HG03558 (cell line): ENCODE measurements around the gene DRAP1.

Source experiments
- ATAC-seq: cut with Tn5 transposase; IDR thresholded peaks from one replicate; pipeline ENCODE4 v1.9.1; 2021; ENCODE audit warnings: moderate number of reproducible peaks; ENCODE audit not compliant: unreplicated experiment; ENCODE audit errors: extremely low read depth

Gene DRAP1

GRCh38 chr11:65919141-65919572 is at the start of gene DRAP1:
Gene DRAP1, plus strand, starts transcription at chr11:65919426. Its CDS starts 76 bp downstream, at chr11:65919502.
- ATAC-seq, result peak; percentile 63

- ATAC-seq, result no peak
Measured at GRCh38 chr11:65869643-65870306, 49.5 kb upstream of the DRAP1 start.

- no peak for ATAC-seq
Measured at GRCh38 chr11:65870307-65870658, 48.9 kb upstream of the DRAP1 start.

GRCh38 chr11:65870706-65871681 is 48.2 kb upstream of the DRAP1 start:
- ATAC-seq, result no peak

GRCh38 chr11:65871811-65872548 is 47.2 kb upstream of the DRAP1 start:
- ATAC-seq, result no peak

GRCh38 chr11:65872586-65873317 is 46.5 kb upstream of the DRAP1 start, which contains the start of gene EFEMP2:
Gene EFEMP2, minus strand, starts transcription at chr11:65872800. Its CDS starts 446 bp downstream, at chr11:65872354.
- ATAC-seq, result no peak

GRCh38 chr11:65873318-65874156 is 45.7 kb upstream of the DRAP1 start:
- ATAC-seq, result peak; percentile 71

- no peak for ATAC-seq
Measured at GRCh38 chr11:65879617-65880016, 39.6 kb upstream of the DRAP1 start, which contains the start of gene CTSW. Gene CTSW, plus strand, starts transcription at chr11:65879837. Its CDS starts 18 bp downstream, at chr11:65879855.

GRCh38 chr11:65880027-65880426 is 39.2 kb upstream of the DRAP1 start:
- ATAC-seq, result no peak

GRCh38 chr11:65880844-65881421 is 38.3 kb upstream of the DRAP1 start:
- ATAC-seq, result no peak

GRCh38 chr11:65882120-65883057 is 36.8 kb upstream of the DRAP1 start:
- no peak for ATAC-seq

GRCh38 chr11:65883058-65883761 is 36.0 kb upstream of the DRAP1 start:
- no peak for ATAC-seq

- no peak for ATAC-seq
Measured at GRCh38 chr11:65883786-65884715, 35.2 kb upstream of the DRAP1 start.

- no peak for ATAC-seq
Measured at GRCh38 chr11:65884716-65885092, 34.5 kb upstream of the DRAP1 start.

GRCh38 chr11:65885231-65885630 is 34.0 kb upstream of the DRAP1 start:
- ATAC-seq, result no peak
